Measurements from ENCODE around the gene PTH1R.
A peak's percentile ranks its signal among the peaks of the same experiment; 100 is the strongest.

- peak; percentile 47 to 75 (median 64) for TF ChIP-seq CTCF (IDR thresholded peaks at IDR 0.05)
- TF ChIP-seq POLR2AphosphoS5 (IDR thresholded peaks at IDR 0.05), result peak in 1 of 2 donors; percentile 34
Observed at GRCh38 chr3:46845860-46846623, 31.5 kb upstream of the PTH1R start.

Data from upper lobe of left lung (tissue), 4 donors.